GM12872 (cell line): ENCODE results near the gene ARPC1A.

Experiments
- TF ChIP-seq, protein P1 (sequence below): IDR thresholded peaks from 3 replicates; pipeline ENCODE4 v1.5.1; 2011; ENCODE audit warnings: low read depth, mild to moderate bottlenecking, low read length, moderate library complexity; ENCODE audit not compliant: insufficient read depth

ARPC1A gene

GRCh38 chr7:99383791-99384370 is 58.2 kb downstream of the ARPC1A start:
- TF ChIP-seq, protein P1, sequence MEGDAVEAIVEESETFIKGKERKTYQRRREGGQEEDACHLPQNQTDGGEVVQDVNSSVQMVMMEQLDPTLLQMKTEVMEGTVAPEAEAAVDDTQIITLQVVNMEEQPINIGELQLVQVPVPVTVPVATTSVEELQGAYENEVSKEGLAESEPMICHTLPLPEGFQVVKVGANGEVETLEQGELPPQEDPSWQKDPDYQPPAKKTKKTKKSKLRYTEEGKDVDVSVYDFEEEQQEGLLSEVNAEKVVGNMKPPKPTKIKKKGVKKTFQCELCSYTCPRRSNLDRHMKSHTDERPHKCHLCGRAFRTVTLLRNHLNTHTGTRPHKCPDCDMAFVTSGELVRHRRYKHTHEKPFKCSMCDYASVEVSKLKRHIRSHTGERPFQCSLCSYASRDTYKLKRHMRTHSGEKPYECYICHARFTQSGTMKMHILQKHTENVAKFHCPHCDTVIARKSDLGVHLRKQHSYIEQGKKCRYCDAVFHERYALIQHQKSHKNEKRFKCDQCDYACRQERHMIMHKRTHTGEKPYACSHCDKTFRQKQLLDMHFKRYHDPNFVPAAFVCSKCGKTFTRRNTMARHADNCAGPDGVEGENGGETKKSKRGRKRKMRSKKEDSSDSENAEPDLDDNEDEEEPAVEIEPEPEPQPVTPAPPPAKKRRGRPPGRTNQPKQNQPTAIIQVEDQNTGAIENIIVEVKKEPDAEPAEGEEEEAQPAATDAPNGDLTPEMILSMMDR = no peak

GRCh38 chr7:99384523-99384922 is 58.8 kb downstream of the ARPC1A start:
- TF ChIP-seq, protein P1 = no peak

GRCh38 chr7:99385564-99385963 is 59.9 kb downstream of the ARPC1A start:
- TF ChIP-seq, protein P1 = no peak

GRCh38 chr7:99386584-99387238 is 61.0 kb downstream of the ARPC1A start:
- TF ChIP-seq, protein P1 = peak; percentile 48

DNA sequence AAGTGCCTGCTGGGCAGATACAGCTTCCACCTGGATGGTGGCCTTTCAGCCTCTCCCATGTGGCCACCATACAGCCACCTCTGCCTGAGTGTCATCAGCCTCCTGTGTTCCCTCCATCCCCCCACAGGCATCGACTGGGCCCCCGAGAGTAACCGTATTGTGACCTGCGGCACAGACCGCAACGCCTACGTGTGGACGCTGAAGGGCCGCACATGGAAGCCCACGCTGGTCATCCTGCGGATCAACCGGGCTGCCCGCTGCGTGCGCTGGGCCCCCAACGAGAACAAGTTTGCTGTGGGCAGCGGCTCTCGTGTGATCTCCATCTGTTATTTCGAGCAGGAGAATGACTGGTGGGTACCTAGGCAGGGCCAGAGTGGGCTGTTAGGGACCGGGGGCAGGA is 62.2 kb downstream of the ARPC1A start:
- TF ChIP-seq, protein P1 = no peak

GRCh38 chr7:99389772-99390171 is 64.1 kb downstream of the ARPC1A start:
- TF ChIP-seq, protein P1 = no peak

- TF ChIP-seq, protein P1 = no peak
Measured at GRCh38 chr7:99390941-99391602, 65.4 kb downstream of the ARPC1A start.
